ENCODE measurements around the gene XAGE2.
"Not testable (repeated sequence)": the region's sequence is repeated elsewhere in the genome, so short reads cannot be mapped to it uniquely, and the experiment has no call there.

Gene XAGE2

GRCh38 chrX:52368368-52369055 is at the start of gene XAGE2:
Gene XAGE2, plus strand, starts transcription at chrX:52369021. Its CDS starts 994 bp downstream, at chrX:52370015.
- DNase-seq (ENCODE audit: low read depth in 3 of 3), result no peak

GRCh38 chrX:52337410-52337809 is 31.4 kb upstream of the XAGE2 start:
- DNase-seq (ENCODE audit: low read depth in 3 of 3), result no peak

GRCh38 chrX:52341493-52341892 is 27.3 kb upstream of the XAGE2 start:
- DNase-seq (ENCODE audit: low read depth in 3 of 3), result no peak

GRCh38 chrX:52343131-52343530 is 25.7 kb upstream of the XAGE2 start:
- not testable (repeated sequence) for DNase-seq (ENCODE audit: low read depth in 3 of 3)

GRCh38 chrX:52345402-52345801 is 23.4 kb upstream of the XAGE2 start:
- peak; percentile 27 to 51 (median 32) for DNase-seq (ENCODE audit: low read depth in 3 of 3)

GRCh38 chrX:52346174-52347165 is 22.4 kb upstream of the XAGE2 start:
- DNase-seq (ENCODE audit: low read depth in 3 of 3), result peak in 2 of 3 donors; percentile 20 to 28

- no peak for DNase-seq (ENCODE audit: low read depth in 3 of 3)
Measured at GRCh38 chrX:52349681-52350080, 19.1 kb upstream of the XAGE2 start.

GRCh38 chrX:52352551-52352950 is 16.3 kb upstream of the XAGE2 start:
- no peak for DNase-seq (ENCODE audit: low read depth in 3 of 3)

- DNase-seq (ENCODE audit: low read depth in 3 of 3), result no peak
Measured at GRCh38 chrX:52353838-52354237, 15.0 kb upstream of the XAGE2 start.

GRCh38 chrX:52355108-52355507 is 13.7 kb upstream of the XAGE2 start:
- DNase-seq (ENCODE audit: low read depth in 3 of 3), result no peak

- DNase-seq (ENCODE audit: low read depth in 3 of 3), result no peak
Measured at GRCh38 chrX:52359614-52360232, 9.1 kb upstream of the XAGE2 start.

- DNase-seq (ENCODE audit: low read depth in 3 of 3), result no peak
Measured at GRCh38 chrX:52361941-52362340, 6.9 kb upstream of the XAGE2 start.

GRCh38 chrX:52363247-52363883 is 5.5 kb upstream of the XAGE2 start:
- DNase-seq (ENCODE audit: low read depth in 3 of 3), result no peak

GRCh38 chrX:52378870-52379269 is 10.0 kb downstream of the XAGE2 start:
- no peak for DNase-seq (ENCODE audit: low read depth in 3 of 3)

GRCh38 chrX:52380993-52381392 is 12.2 kb downstream of the XAGE2 start:
- DNase-seq (ENCODE audit: low read depth in 3 of 3), result no peak

GRCh38 chrX:52410439-52411394 is 41.9 kb downstream of the XAGE2 start:
- DNase-seq (ENCODE audit: low read depth in 3 of 3), result no peak

GRCh38 chrX:52415304-52415703 is 46.5 kb downstream of the XAGE2 start:
- no peak for DNase-seq (ENCODE audit: low read depth in 3 of 3)

GRCh38 chrX:52416816-52417215 is 48.0 kb downstream of the XAGE2 start:
- DNase-seq (ENCODE audit: low read depth in 3 of 3), result no peak

- DNase-seq (ENCODE audit: low read depth in 3 of 3), result no peak
Measured at GRCh38 chrX:52420824-52421443, 52.1 kb downstream of the XAGE2 start.

- no peak for DNase-seq (ENCODE audit: low read depth in 3 of 3)
Measured at GRCh38 chrX:52422884-52423283, 54.1 kb downstream of the XAGE2 start.

Measured in stimulated activated CD4-positive, alpha-beta T cell treated with anti-CD3 and anti-CD28 coated beads, TNF-alpha, amount 100 ng/mL, for 48 hours (primary cell).